K562 (cell line): Measurements from ENCODE around the gene NPR2. TPM values are rescaled to one million over a fixed set of nuclear protein-coding genes. Genes with fewer than 3 reads are reported as not detected.

Experiments
- ATAC-seq: fragments of 200-7000 bp; cut with Tn5 transposase; 3 replicates; pipeline ENCODE4 v1.9.1; 2020; ENCODE audit warnings: moderate library complexity
- BruUV-seq: library from RNA; stranded (reverse); fragments of 400-500 nt; replicated peaks from 2 replicates; lab custom pipeline; 2021; lab: Mats Ljungman, UMichigan
- CTCF ChIA-PET: fragments of 300-600 bp; formaldehyde crosslinking; extraction: SDS; loops from one replicate; lab custom pipeline; 2021; ENCODE audit warnings: low intra/inter-chr PET ratio; lab: Yijun Ruan, JAX
- POLR2A ChIA-PET: fragments of 300-600, 350-650 bp; sonication (Branson Sonifier 250); formaldehyde crosslinking; extraction: SDS; loops from one replicate; lab custom pipeline; 2021; ENCODE audit warnings: antibody characterized with exemption, inconsistent platforms; lab: Yijun Ruan, JAX
- DNase-seq, 4 experiments: peaks; one replicate each; pipeline versions ENCODE4 v3.0.0 to v3.0.0-alpha.2; 2011 to 2018; ENCODE audit warnings: low spot score in 3 of 4, mixed read lengths in 3 of 4; ENCODE audit errors: extremely low read depth in 1 of 4
- FAIRE-seq: peaks from 2 replicates; lab custom pipeline; 2011; peaks lifted over from hg19 to GRCh38; lab: Jason Lieb, UNC
- H2AFZ ChIP-seq: 2 replicates; pipeline ENCODE4 v1.6.0; 2011; ENCODE audit warnings: low read depth, low read length, control low read depth, inconsistent platforms
- H3K27ac ChIP-seq: fragments of 200-600 bp; 3 replicates; pipeline ENCODE4 v1.8.0; 2011; ENCODE audit warnings: low read depth, mild to moderate bottlenecking, control low read depth, inconsistent platforms, low read length, moderate library complexity, mixed read lengths; ENCODE audit errors: extremely low read depth
- H3K27me3 ChIP-seq, 2 experiments: fragments of 300-600 bp in 1 of 2; 2 replicates in 1 of 2; 3 replicates in 1 of 2; pipeline versions ENCODE4 v1.6.0 to v1.8.0; 2011; ENCODE audit warnings: inconsistent platforms in 2 of 2, low read length in 2 of 2, mild to moderate bottlenecking in 1 of 2, mixed read lengths in 1 of 2, moderate library complexity in 1 of 2; ENCODE audit not compliant: control insufficient read depth in 2 of 2, insufficient read depth in 2 of 2
- H3K36me3 ChIP-seq: fragments of 300-600 bp; 3 replicates; pipeline ENCODE4 v1.8.0; 2011; ENCODE audit warnings: mild to moderate bottlenecking, low read length, inconsistent platforms; ENCODE audit not compliant: control insufficient read depth, insufficient read depth
- H3K4me1 ChIP-seq, 2 experiments: fragments of 200-600 bp in 1 of 2; replicated peaks in 1 of 2; 2 replicates in 1 of 2; 3 replicates in 1 of 2; pipeline versions ENCODE4 v1.5.1 to v1.8.0; 2011; ENCODE audit warnings: inconsistent platforms in 2 of 2, low read length in 2 of 2, mild to moderate bottlenecking in 1 of 2, mixed read lengths in 1 of 2, moderate library complexity in 1 of 2; ENCODE audit not compliant: control insufficient read depth in 2 of 2, insufficient read depth in 2 of 2
- H3K4me2 ChIP-seq: 2 replicates; pipeline ENCODE4 v1.6.1; 2011; ENCODE audit warnings: low read length, control low read depth, inconsistent platforms, mixed read lengths; ENCODE audit not compliant: insufficient read depth
- H3K4me3 ChIP-seq: fragments of 200-600 bp; sonication (generic), shearing (Covaris generic); 2 replicates; pipeline ENCODE4 v1.5.1; 2016; ENCODE audit warnings: control low read depth, inconsistent platforms
- H3K79me2 ChIP-seq: fragments of 200-600 bp; 3 replicates; pipeline ENCODE4 v1.8.0; 2011; ENCODE audit warnings: low read length, inconsistent platforms; ENCODE audit not compliant: control insufficient read depth, insufficient read depth
- H3K9ac ChIP-seq, 2 experiments: 2 replicates each; pipeline versions ENCODE4 v1.6.0 to v1.6.1; 2011; ENCODE audit warnings: low read depth in 2 of 2, low read length in 2 of 2, control low read depth in 1 of 2, inconsistent platforms in 1 of 2, mild to moderate bottlenecking in 1 of 2, mixed read lengths in 1 of 2; ENCODE audit not compliant: insufficient read depth in 1 of 2
- H3K9me1 ChIP-seq: one replicate; pipeline ENCODE4 v1.6.0; 2011; ENCODE audit warnings: inconsistent platforms, mild to moderate bottlenecking, low read length, moderate library complexity; ENCODE audit not compliant: control insufficient read depth, insufficient read depth
- H3K9me3 ChIP-seq: replicated peaks from 2 replicates; pipeline ENCODE4 v1.5.1; 2011; ENCODE audit warnings: low read depth, low read length, inconsistent platforms; ENCODE audit not compliant: control insufficient read depth, insufficient read depth
- H4K20me1 ChIP-seq: replicated peaks from 2 replicates; pipeline ENCODE4 v1.6.1; 2011; ENCODE audit warnings: low read length, inconsistent platforms, mixed read lengths; ENCODE audit not compliant: control insufficient read depth, insufficient read depth
- CEBPG ChIP-seq, 3 experiments: fragments of 200-800 bp in 1 of 3; sonication (Bioruptor generic) in 1 of 3; sonication (generic) in 1 of 3; formaldehyde crosslinking in 1 of 3; IDR thresholded peaks in 2 of 3; conservative IDR thresholded peaks in 1 of 3; 2 replicates each; pipeline versions ENCODE4 v1.6.1 to v1.8.0; 2016 to 2022; ENCODE audit warnings: missing compliant biosample characterization in 2 of 3, missing genetic modification characterization in 2 of 3, mild to moderate bottlenecking in 1 of 3, missing genetic modification reagents in 1 of 3
- GTF2A2 ChIP-seq: IDR thresholded peaks from 2 replicates; pipeline ENCODE4 v1.6.1; 2016; ENCODE audit warnings: mild to moderate bottlenecking, missing genetic modification characterization, missing compliant biosample characterization
- HDAC1 ChIP-seq, 2 experiments: fragments of 450-650 bp; IDR thresholded peaks; 2 replicates each; pipeline ENCODE4 v1.6.1; 2016 to 2017; ENCODE audit warnings: inconsistent platforms in 1 of 2, mild to moderate bottlenecking in 1 of 2, moderate library complexity in 1 of 2
- HNRNPLL ChIP-seq: fragments of 200-400 bp; formaldehyde crosslinking; IDR thresholded peaks from 2 replicates; pipeline ENCODE4 v1.6.1; 2017; ENCODE audit warnings: low read length, low read depth, mild to moderate bottlenecking; ENCODE audit not compliant: poor library complexity, severe bottlenecking
- KDM4B ChIP-seq, 2 experiments: fragments of 450-650 bp in 1 of 2; sonication (generic) in 1 of 2; IDR thresholded peaks; 2 replicates each; pipeline ENCODE4 v1.6.1; 2016 to 2017; ENCODE audit warnings: borderline replicate concordance in 2 of 2, antibody characterized with exemption in 1 of 2, low read depth in 1 of 2, mild to moderate bottlenecking in 1 of 2
- MAFF ChIP-seq: IDR thresholded peaks from 2 replicates; pipeline ENCODE4 v1.6.1; 2012; ENCODE audit warnings: low read length, improper control_type of control experiment
- TAF15 ChIP-seq: fragments of 200-400 bp; formaldehyde crosslinking; IDR thresholded peaks from 2 replicates; pipeline ENCODE4 v1.6.1; 2017; ENCODE audit warnings: mild to moderate bottlenecking, low read depth, low read length, moderate library complexity
- ZNF24 ChIP-seq: fragments of 450-650 bp; IDR thresholded peaks from 2 replicates; pipeline ENCODE4 v1.6.1; 2016
- WGBS: fragments of 100-300 bp; shearing (Covaris generic); methylation state at CpG from one replicate; pipeline ENCODE4 v1.1.6; 2016; ENCODE audit warnings: low coverage, mixed read lengths; ENCODE audit not compliant: insufficient coverage; ENCODE audit errors: missing lambda C conversion rate; 5-methylcytosine and 5-hydroxymethylcytosine counted together
- in situ Hi-C: fragments of 300-500 bp; cut with MboI; formaldehyde crosslinking; loops from 4 replicates; pipeline ENCODE4 v1.15.0; 2018; ENCODE audit warnings: inconsistent platforms, mixed read lengths
- intact Hi-C: fragments of 100-400 bp; cut with micrococcal nuclease; formaldehyde crosslinking; loops from 2 replicates; pipeline ENCODE4 v1.14.2; 2022
- polyA plus RNA-seq, 8 experiments: library from polyadenylated mRNA; depleted of rRNA in 4 of 8; stranded (reverse) in 5 of 8; unstranded in 3 of 8; fragments of >200 nt; fragmentation: Nextera tagmentation in 2 of 8; fragmentation: Illumina TruSeq in 1 of 8; extraction: Ambion mirVana in 2 of 8; extraction: Trizol in 1 of 8; gene quantifications; 2 replicates each; pipeline versions ENCODE4 v1.2.1 to v1.2.3, GENCODE V29; 2011 to 2014; ENCODE audit warnings: inconsistent platforms in 1 of 8, missing spikeins in 1 of 8
- total RNA-seq, 7 experiments: library from RNA; depleted of rRNA in 6 of 7; stranded (reverse); fragments of >200 nt in 6 of 7; fragmentation: Illumina TruSeq in 2 of 7; extraction: Trizol in 2 of 7; gene quantifications; 2 replicates each; pipeline versions ENCODE4 v1.2.1 to v1.2.3, GENCODE V29; 2011 to 2021; ENCODE audit warnings: low replicate concordance in 1 of 7
- TF ChIP-seq, protein P1 (sequence below), 2 experiments: IDR thresholded peaks; 2 replicates each; pipeline ENCODE4 v1.6.1; 2012; ENCODE audit warnings: improper control_type of control experiment in 2 of 2, low read depth in 2 of 2, low read length in 2 of 2, borderline replicate concordance in 1 of 2

The NPR2 gene
- total and polyA plus RNA-seq, 9 of the 15 experiments (the other 6 are each of a cell fraction or from before 2014, with no cell fraction given), result 2.4 to 12.9 (median 6.0) TPM

DNA sequence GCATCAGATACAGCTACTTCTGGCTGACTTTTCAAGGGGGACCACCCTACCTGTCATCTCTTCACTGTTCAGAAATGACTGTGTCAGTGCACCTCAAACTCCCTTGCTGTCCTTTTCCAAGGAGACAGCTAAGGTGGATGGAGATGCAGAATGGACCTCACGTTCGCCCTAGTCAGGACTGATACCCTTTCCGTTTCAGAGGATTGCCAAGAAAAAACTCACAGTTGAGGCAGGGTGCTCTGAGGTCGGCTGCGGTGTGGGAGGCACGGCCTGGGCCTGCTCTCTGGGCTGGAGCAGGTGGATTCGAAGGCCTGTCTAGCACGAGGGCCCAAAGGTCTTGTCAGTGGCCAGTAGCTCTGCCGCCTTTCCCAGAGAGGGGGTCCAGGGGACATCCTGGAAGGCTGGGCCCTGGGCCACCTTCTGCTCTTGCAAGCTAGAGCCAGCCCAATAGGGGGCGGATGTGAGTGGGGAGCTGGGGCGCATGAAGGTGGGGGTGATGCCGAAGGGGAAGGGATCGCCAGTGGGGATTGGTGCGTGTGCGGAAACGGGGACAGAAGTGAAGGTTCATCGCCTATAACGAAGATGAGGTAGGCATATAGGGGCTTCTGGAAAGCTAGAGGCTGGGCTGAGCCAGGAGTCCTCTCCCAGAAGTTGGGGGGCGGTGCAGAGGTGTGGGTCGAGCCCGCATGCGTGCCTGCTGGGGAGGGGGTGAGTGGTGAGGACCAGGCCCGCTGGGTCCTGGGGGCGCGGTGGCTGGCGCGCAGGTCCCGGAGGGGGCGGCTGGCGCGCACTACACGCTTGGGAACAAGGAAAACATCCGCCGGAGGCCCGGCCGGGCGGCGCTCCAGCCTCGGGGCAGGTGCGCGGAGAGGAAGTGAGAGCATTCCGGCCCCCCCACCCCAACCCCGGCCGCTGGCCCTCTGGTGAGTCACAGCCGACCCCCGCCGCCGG lies 34.8 kb upstream of the NPR2 start:
- no peaks in the 10 kb centered on the region for H3K9me3 ChIP-seq
- peak; percentile 91 for ATAC-seq
- ChIA-PET POLR2A (interaction anchor here (0.8 to 1.7 kb wide), 3 partner anchors 19 to 24 kb away, joined by 4 to 5 read pairs (median 4); partner anchors contain the start of genes CREB3 and TLN1), CTCF (interaction anchor here (0.7 kb wide), 1 partner anchor 153 kb away, joined by 3 read pairs; no protein-coding TSS in a partner anchor)
- in situ Hi-C loops (no loop called here), intact Hi-C loops (no loop called here)
- H2AFZ ChIP-seq, result peak overlapping the region; percentile 91
- peaks cover 34% of the 10 kb centered on the region for H3K79me2 ChIP-seq
- H3K4me3 ChIP-seq, result peak overlapping the region; percentile 89
- H3K9me1 ChIP-seq, result no peaks in the 10 kb centered on the region
- H3K4me1 ChIP-seq, result peaks cover 4 to 9% of the 10 kb centered on the region in 2 experiments; a peak in 3 of 5 replicates
- no peaks in the 10 kb centered on the region for H4K20me1 ChIP-seq
- peaks cover 19% of the 10 kb centered on the region; the same call in 2 of the 3 replicates for H3K36me3 ChIP-seq
- 20% methylated on average over 13 of the region's 48 CpGs for WGBS
- H3K9ac ChIP-seq, result peak overlapping the region; percentile 92 to 98
- FAIRE-seq, result peak; percentile 85
- peak; percentile 61 to 84 (median 65) for DNase-seq
- peak overlapping the region; percentile 86 for H3K4me2 ChIP-seq
- H3K27ac ChIP-seq, result peak overlapping the region; percentile 91
- BruUV-seq, result no TSS peak
- H3K27me3 ChIP-seq, result no peaks in the 10 kb centered on the region
- TF ChIP-seq CEBPG (CRISPR knock-in tag; IDR thresholded peaks at IDR 0.05), result no peak
- TF ChIP-seq CEBPG (tag; conservative IDR thresholded peaks at IDR 0.05 in 1 of 2, IDR thresholded peaks at IDR 0.05 in 1 of 2), result no peak
- TF ChIP-seq, protein P1, sequence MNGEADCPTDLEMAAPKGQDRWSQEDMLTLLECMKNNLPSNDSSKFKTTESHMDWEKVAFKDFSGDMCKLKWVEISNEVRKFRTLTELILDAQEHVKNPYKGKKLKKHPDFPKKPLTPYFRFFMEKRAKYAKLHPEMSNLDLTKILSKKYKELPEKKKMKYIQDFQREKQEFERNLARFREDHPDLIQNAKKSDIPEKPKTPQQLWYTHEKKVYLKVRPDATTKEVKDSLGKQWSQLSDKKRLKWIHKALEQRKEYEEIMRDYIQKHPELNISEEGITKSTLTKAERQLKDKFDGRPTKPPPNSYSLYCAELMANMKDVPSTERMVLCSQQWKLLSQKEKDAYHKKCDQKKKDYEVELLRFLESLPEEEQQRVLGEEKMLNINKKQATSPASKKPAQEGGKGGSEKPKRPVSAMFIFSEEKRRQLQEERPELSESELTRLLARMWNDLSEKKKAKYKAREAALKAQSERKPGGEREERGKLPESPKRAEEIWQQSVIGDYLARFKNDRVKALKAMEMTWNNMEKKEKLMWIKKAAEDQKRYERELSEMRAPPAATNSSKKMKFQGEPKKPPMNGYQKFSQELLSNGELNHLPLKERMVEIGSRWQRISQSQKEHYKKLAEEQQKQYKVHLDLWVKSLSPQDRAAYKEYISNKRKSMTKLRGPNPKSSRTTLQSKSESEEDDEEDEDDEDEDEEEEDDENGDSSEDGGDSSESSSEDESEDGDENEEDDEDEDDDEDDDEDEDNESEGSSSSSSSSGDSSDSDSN (IDR thresholded peaks at IDR 0.05; ENCODE audit: borderline replicate concordance in 1 of 2, low read depth in 2 of 2, low read length in 2 of 2), result no peak
- TF ChIP-seq KDM4B (IDR thresholded peaks at IDR 0.05; ENCODE audit: borderline replicate concordance in 2 of 2, low read depth in 1 of 2), result no peak
- TF ChIP-seq HDAC1 (IDR thresholded peaks at IDR 0.05), result peak in 1 of 2 experiments; percentile 58; a peak in 2 of 4 replicates
- no peak for TF ChIP-seq HNRNPLL
- no peak for TF ChIP-seq MAFF
- TF ChIP-seq ZNF24, result no peak
- no peak for TF ChIP-seq TAF15
- no peak for TF ChIP-seq GTF2A2 (tag)
